Muscle of leg (tissue), 11 donors: Measurements from ENCODE around the gene ATXN7L1. TPM values are rescaled to one million over a fixed set of nuclear protein-coding genes. Genes with fewer than 3 reads are reported as not detected.

ENCODE experiments used
- DNase-seq: peaks from one replicate; pipeline ENCODE4 v3.0.0; 2013
- H3K27ac ChIP-seq: one replicate; pipeline ENCODE4 v1.5.1; 2013; ENCODE audit warnings: mild to moderate bottlenecking, low read length, control low read depth
- H3K27me3 ChIP-seq: one replicate; pipeline ENCODE4 v1.6.1; 2013; ENCODE audit warnings: low read length; ENCODE audit not compliant: control insufficient read depth, insufficient read depth
- H3K36me3 ChIP-seq: one replicate; pipeline ENCODE4 v1.6.1; 2013; ENCODE audit warnings: low read length; ENCODE audit not compliant: control insufficient read depth, insufficient read depth
- H3K4me1 ChIP-seq: one replicate; pipeline ENCODE4 v1.6.1; 2013; ENCODE audit warnings: low read length; ENCODE audit not compliant: control insufficient read depth, insufficient read depth
- H3K4me3 ChIP-seq: one replicate; pipeline ENCODE4 v1.5.1; 2013; ENCODE audit warnings: low read length, control low read depth
- H3K9me3 ChIP-seq: replicated peaks from 2 replicates; pipeline ENCODE4 v1.6.1; 2013; ENCODE audit warnings: low read depth, low read length; ENCODE audit not compliant: control insufficient read depth
- WGBS: methylation state at CpG from one replicate; pipeline ENCODE4 v1.1.5; 2013; ENCODE audit warnings: missing lambda C conversion rate; ENCODE audit not compliant: insufficient coverage; 5-methylcytosine and 5-hydroxymethylcytosine counted together
- polyA plus RNA-seq, 8 donors: library from polyadenylated mRNA; unstranded; fragments of 120-200 nt; gene quantifications; one replicate each; pipeline versions ENCODE4 v1.2.1 to v1.2.3, GENCODE V29; 2013; ENCODE audit warnings: inconsistent platforms in 1 of 8, low replicate concordance in 1 of 8; ENCODE audit not compliant: insufficient read length in 8 of 8, insufficient read depth in 1 of 8
- total RNA-seq: library from RNA; stranded (reverse); fragments of 120-200 nt; gene quantifications from one replicate; pipeline ENCODE4 v1.2.4, GENCODE V29; 2013

Gene ATXN7L1
- total and polyA plus RNA-seq, 9 donors: 4.7 to 7.2 (median 6.2) TPM

DNA sequence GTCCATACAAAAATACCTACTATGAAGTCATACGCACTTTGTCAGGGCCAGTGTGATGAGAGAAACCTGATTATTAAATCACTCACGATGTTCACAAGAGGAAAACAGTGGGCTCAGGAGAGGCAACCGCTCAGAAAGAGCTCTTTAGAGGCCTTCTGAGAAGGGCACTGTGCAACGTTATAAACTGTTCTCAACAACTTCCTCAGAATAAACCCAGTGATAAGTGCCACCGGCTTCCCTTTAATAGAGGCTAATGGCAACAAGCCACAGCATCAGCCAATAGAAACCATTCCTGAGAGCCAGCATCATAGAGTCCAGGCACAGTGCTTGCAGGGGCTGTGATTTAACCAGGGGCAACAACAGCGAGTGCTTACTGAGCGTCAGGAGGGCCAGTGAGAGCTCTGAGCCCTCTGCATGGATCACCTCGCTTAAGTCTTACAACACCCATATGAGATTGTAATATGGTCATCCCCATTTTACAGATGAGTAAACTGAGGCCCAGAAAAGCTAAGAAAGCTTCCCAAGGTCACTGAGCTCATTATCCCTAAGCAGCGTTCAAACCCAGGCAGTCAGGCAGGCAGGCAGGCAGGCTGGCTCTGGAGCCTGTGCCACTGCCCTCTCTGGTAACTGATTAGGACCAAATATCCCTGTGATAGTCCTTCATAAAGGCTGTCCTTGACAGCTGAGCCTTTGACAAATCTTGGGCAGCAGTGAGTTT is 30.9 kb upstream of the ATXN7L1 start:
- H3K4me3 ChIP-seq: no peak overlapping the region
- 61% methylated on average over 5 of the region's 9 CpGs for WGBS
- DNase-seq: no peak
- H3K9me3 ChIP-seq: no peaks in the 10 kb centered on the region
- H3K4me1 ChIP-seq: peaks cover 2% of the 10 kb centered on the region
- H3K27me3 ChIP-seq: no peaks in the 10 kb centered on the region
- no peak overlapping the region for H3K27ac ChIP-seq
- H3K36me3 ChIP-seq: peaks cover 2% of the 10 kb centered on the region

DNA sequence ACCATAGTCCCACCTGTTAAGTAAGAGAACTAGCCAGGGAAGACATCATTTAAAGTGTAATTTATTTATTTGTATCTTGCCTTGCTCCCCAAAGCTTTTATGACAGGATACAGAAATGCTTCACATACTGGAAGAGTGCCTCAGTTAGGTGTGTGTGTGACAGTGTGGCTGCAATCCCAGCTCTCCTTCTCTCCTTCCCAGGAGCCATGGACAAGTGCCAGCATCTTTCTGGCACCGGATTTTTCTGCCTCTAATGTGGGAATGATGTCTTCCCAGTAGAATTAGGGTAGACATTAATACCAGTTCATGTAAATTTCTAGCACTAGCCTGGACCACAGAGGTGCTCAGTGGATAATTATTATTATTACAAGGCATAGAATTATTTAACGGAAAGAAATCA is 30.3 kb upstream of the ATXN7L1 start:
- no CpG with 5 or more reads among the region's 2 CpGs for WGBS
- peak; percentile 63 for DNase-seq

DNA sequence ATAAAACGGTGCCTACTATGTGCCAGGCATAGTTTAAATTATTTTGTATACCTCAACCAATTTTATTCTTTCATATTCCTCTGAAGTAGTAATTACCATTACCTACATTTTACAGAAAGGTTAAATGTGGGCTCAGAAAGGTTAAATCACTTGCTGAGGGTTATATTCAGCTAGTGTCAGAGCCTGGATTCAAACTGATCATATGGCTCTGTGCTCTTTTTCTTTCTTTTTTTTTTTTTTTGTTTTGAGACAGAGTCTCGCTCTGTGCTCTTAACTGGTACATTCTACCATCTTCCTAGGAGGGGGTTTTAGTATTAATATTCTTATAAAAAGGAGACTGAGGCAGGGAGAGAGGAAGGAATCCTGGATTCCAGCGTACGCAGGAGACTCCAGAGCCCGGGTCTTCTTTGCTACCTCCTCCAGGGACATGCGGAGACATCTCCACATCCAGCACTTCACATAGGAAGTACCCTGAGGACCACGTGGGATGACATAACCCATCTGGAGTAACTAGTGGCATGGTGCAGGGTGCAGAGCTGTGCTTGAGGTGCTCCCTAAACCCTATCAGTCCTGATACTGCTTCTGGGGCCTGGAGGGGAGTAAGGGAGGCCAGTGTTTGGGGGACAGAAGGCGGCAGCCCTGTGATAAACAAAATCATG is 29.6 kb upstream of the ATXN7L1 start:
- no CpG with 5 or more reads among the region's 8 CpGs for WGBS
- Histone ChIP-seq H3K36me3 (no peaks in the 10 kb centered on the region), H3K4me1 (peaks cover 2% of the 10 kb centered on the region), H3K27me3 (no peaks in the 10 kb centered on the region), H3K4me3 (no peak overlapping the region), H3K9me3 (no peaks in the 10 kb centered on the region), H3K27ac (no peak overlapping the region)
- DNase-seq: no peak

More for the DNA sequence above, 30.3 kb upstream of the ATXN7L1 start:
- H3K4me1 ChIP-seq: peaks cover 2% of the 10 kb centered on the region
- H3K4me3 ChIP-seq: no peak overlapping the region
- peaks cover 2% of the 10 kb centered on the region for H3K36me3 ChIP-seq
- H3K27ac ChIP-seq: no peak overlapping the region
- H3K9me3 ChIP-seq: no peaks in the 10 kb centered on the region
- H3K27me3 ChIP-seq: no peaks in the 10 kb centered on the region

DNA sequence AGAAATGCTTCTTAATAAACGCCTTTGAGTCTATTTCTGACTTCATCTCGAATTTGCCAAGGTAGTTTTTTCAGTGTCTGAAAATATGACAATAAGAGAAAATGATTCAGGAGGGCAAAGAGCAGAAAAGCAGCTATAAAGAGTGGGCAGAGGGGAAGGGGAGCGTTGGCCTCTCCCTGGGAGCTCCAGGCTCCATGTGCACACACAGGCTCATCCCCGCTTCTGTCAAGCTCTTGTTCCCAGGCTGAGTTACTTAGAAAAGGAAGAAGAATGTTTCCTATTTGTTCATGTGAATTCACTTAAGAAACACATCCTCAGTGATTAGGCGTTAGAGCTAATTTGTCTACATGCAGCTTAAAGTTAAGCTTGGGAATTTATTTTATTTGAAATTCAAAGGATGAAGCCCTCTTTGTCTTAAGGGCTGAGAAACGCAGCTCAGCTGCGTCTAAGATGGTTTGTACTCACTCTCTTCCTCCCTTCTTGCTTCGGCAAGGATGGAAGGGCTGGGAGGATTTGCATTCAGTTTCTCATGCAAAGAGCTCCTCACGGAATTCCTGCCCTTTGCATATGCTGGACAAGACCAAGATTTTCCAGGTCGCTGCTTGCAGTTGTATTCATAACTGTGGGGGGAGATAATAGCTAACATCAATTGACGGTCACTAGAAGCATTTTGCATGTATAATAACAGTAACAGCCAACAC is 29.0 kb upstream of the ATXN7L1 start:
- H3K36me3 ChIP-seq: no peaks in the 10 kb centered on the region
- no peak overlapping the region for H3K4me3 ChIP-seq
- H3K9me3 ChIP-seq: no peaks in the 10 kb centered on the region
- no peak overlapping the region for H3K27ac ChIP-seq
- H3K27me3 ChIP-seq: no peaks in the 10 kb centered on the region
- DNase-seq: no peak
- no CpG with 5 or more reads among the region's 11 CpGs for WGBS
- peaks cover 2% of the 10 kb centered on the region for H3K4me1 ChIP-seq

DNA sequence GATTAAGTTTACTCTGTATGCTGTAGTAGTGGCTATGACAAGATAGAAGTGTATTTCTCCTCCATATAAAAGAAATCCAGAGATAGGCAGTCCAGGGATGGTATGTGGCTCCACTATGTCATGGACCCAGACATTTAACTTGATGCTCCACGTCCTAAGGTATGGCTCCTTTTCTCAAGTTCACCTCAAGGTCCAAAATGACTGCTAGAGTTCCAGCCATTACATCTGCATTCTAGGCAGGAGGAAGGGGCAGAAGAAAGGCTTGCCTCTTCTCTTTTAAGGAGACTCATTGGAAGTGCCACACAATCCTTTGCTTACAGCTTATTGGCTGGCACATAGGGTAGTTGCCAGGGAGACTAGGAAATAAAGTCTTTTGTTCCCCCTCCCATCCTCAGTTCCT is 27.7 kb upstream of the ATXN7L1 start:
- WGBS: no CpG with 5 or more reads among the region's 1 CpG
- peaks cover 2% of the 10 kb centered on the region for H3K4me1 ChIP-seq
- no peaks in the 10 kb centered on the region for H3K27me3 ChIP-seq
- H3K9me3 ChIP-seq: no peaks in the 10 kb centered on the region
- H3K36me3 ChIP-seq: no peaks in the 10 kb centered on the region
- no peak overlapping the region for H3K4me3 ChIP-seq
- DNase-seq: no peak
- no peak overlapping the region for H3K27ac ChIP-seq

DNA sequence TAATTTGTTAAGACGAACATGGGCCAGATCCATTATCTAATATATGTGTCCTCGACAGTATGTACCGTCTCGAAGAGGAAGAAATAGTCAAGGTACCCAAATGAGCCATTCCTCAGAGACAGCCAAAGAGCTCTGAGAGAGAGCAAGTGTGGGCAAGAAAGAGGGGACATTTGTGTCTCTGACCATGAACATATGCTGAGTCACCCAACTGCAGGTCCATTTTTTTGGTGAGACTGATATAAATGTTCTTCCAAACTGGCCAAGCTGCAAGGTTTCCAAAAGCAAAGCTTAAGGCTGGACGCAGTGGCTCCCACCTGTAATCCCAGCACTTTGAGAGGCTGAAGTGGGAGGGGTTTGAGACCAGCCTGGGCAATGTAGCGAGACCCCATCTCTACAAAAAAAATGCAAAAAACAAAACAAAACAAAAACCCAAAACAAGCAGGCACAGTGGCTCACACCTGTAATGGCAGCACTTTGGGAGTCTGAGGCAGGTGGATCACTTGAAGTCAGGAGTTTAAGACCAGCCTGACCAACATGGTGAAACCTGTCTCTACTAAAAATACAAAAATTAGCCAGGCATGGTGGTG is 26.0 kb upstream of the ATXN7L1 start:
- Histone ChIP-seq H3K27me3 (no peaks in the 10 kb centered on the region), H3K27ac (no peak overlapping the region), H3K4me1 (peaks cover 2% of the 10 kb centered on the region), H3K36me3 (no peaks in the 10 kb centered on the region), H3K4me3 (no peak overlapping the region), H3K9me3 (no peaks in the 10 kb centered on the region)
- DNase-seq: no peak
- 100% methylated on average over 1 of the region's 6 CpGs for WGBS

DNA sequence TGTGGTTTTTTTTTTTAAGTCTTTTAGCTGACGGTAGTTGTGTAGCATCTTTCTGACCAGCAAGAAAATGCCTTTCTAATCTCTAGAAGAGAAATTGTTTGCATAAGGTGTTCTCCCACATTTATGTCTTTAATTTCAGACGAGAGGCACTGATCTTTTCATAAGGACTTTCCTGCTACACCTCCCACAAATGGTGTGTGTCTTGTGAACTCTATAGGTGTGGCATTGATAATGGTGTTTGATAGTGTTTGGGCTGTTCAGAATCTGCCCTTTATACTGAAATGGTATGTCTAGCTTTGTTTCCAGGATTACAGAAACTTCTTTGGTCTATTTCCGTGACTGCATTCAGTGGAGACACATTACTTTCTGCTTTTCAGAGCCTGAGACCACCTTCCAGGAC is 21.6 kb upstream of the ATXN7L1 start:
- no CpG with 5 or more reads among the region's 3 CpGs for WGBS
- no peaks in the 10 kb centered on the region for H3K27me3 ChIP-seq
- no peak for DNase-seq
- H3K4me3 ChIP-seq: no peak overlapping the region
- H3K4me1 ChIP-seq: peaks cover 2% of the 10 kb centered on the region
- no peaks in the 10 kb centered on the region for H3K9me3 ChIP-seq
- no peak overlapping the region for H3K27ac ChIP-seq
- no peaks in the 10 kb centered on the region for H3K36me3 ChIP-seq

DNA sequence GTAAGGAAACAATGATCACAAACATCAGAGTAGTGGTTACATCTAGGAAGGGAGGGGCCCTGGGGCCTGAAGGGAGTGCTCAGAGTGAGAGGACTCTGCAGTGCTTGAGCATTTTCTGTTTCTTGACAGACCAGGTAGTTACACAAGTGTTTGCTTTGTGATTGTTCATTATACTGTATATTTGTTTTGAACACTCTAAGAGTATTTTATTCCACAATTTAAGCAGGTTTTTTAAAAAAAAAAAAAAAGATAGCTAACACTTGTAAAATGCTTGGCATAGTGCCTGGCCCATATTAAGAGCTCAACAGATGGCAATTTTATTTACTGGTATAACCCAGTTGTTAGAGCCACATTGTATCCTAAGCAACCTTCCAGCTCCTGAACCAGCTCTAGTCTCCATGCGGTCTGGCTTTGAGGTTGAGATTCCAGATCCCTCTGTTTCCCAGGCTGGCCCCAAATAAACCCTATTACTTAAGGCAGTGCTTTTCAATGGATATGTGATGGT is 20.1 kb upstream of the ATXN7L1 start:
- no peak overlapping the region for H3K27ac ChIP-seq
- no peaks in the 10 kb centered on the region for H3K9me3 ChIP-seq
- DNase-seq: peak; percentile 53
- WGBS: no CpG with 5 or more reads among the region's 1 CpG
- H3K36me3 ChIP-seq: peaks cover 2% of the 10 kb centered on the region
- H3K4me1 ChIP-seq: peaks cover 2% of the 10 kb centered on the region
- H3K27me3 ChIP-seq: no peaks in the 10 kb centered on the region
- H3K4me3 ChIP-seq: no peak overlapping the region

DNA sequence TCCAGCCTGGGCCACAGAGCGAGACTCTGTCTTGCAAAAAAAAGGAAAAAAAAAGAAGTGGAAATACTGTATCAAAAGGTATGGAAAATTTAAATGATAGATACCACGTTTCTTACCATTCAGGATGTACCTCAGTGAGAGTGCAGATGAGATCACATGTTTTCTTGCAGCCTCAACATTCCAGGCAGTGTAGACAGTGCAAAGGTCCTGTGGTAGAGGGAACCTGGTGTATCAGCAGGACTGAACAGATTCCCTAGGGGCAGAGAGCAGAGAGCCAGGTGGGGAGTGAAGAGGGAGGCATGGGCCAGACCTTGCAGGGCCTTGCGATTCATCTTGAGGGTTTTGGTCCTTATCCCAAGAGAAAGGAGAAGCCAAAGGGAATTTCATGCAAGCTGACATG is 17.7 kb upstream of the ATXN7L1 start:
- Histone ChIP-seq H3K36me3 (peaks cover 2% of the 10 kb centered on the region), H3K27me3 (no peaks in the 10 kb centered on the region), H3K4me1 (peaks cover 2% of the 10 kb centered on the region), H3K27ac (no peak overlapping the region), H3K4me3 (no peak overlapping the region), H3K9me3 (no peaks in the 10 kb centered on the region)
- no peak for DNase-seq
- 100% methylated on average over 2 of the region's 3 CpGs for WGBS

DNA sequence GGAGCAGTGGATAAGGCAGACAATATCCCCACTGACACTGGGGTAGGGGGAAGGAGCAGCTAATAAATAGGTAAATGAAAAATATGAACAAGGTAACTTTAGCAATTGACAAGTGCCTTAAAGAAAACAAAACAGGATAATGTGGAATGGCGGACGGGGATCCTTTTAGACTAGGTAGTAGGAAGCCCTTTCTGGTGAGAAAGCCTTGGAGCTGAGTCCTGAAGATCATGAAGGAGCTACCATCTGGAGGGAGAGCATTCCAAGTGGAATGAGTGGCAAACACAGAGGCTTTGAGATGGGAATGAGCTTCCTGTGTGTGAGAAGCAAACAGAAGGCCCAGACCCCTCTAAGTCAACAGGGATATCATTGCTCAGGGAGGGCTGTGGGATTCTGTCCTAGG is 16.0 kb upstream of the ATXN7L1 start:
- Histone ChIP-seq H3K9me3 (no peaks in the 10 kb centered on the region), H3K4me3 (no peak overlapping the region), H3K4me1 (peaks cover 2% of the 10 kb centered on the region), H3K36me3 (peaks cover 2% of the 10 kb centered on the region), H3K27me3 (no peaks in the 10 kb centered on the region), H3K27ac (no peak overlapping the region)
- DNase-seq: no peak
- WGBS: 100% methylated on average over 2 of the region's 2 CpGs
